KG1 (cell line): ENCODE measurements around the gene GRHL1.
"Not testable (repeated sequence)": the region's sequence is repeated elsewhere in the genome, so short reads cannot be mapped to it uniquely, and the experiment has no call there.

Source experiments
- DNase-seq: peaks from one replicate; lab custom pipeline; 2025; lab: John Stamatoyannopoulos, UW

GRHL1 gene

GRCh38 chr2:10009811-10010781, 58.6 kb downstream of the GRHL1 start:
- DNase-seq: no peak

GRCh38 chr2:10010861-10011605, 59.5 kb downstream of the GRHL1 start:
- not testable (repeated sequence) for DNase-seq

- DNase-seq: not testable (repeated sequence)
These were observed 60.3 kb downstream of the GRHL1 start for GRCh38 chr2:10011606-10012325.

- DNase-seq: not testable (repeated sequence)
These were observed 61.0 kb downstream of the GRHL1 start for GRCh38 chr2:10012366-10012962.

- DNase-seq: no peak
These were observed 61.5 kb downstream of the GRHL1 start for GRCh38 chr2:10012963-10013461.

- not testable (repeated sequence) for DNase-seq
These were observed 62.3 kb downstream of the GRHL1 start for GRCh38 chr2:10013651-10014417.

GRCh38 chr2:10014418-10015190, 63.1 kb downstream of the GRHL1 start:
- DNase-seq: no peak

- not testable (repeated sequence) for DNase-seq
These were observed 64.0 kb downstream of the GRHL1 start for GRCh38 chr2:10015376-10015989.

- DNase-seq: no peak
These were observed 64.7 kb downstream of the GRHL1 start for GRCh38 chr2:10016001-10016801.

- no peak for DNase-seq
These were observed 65.3 kb downstream of the GRHL1 start for GRCh38 chr2:10016802-10017258.

GRCh38 chr2:10017313-10017941, 65.9 kb downstream of the GRHL1 start:
- no peak for DNase-seq

- no peak for DNase-seq
These were observed 67.7 kb downstream of the GRHL1 start for GRCh38 chr2:10019174-10019573.

GRCh38 chr2:10019602-10020400, 68.3 kb downstream of the GRHL1 start:
- no peak for DNase-seq

- no peak for DNase-seq
These were observed 70.5 kb downstream of the GRHL1 start for GRCh38 chr2:10022041-10022421.

GRCh38 chr2:10022445-10022844, 71.0 kb downstream of the GRHL1 start:
- no peak for DNase-seq

GRCh38 chr2:10022966-10023662, 71.6 kb downstream of the GRHL1 start:
- no peak for DNase-seq
